ENCODE measurements around the gene C4BPB.

Gene C4BPB

DNA sequence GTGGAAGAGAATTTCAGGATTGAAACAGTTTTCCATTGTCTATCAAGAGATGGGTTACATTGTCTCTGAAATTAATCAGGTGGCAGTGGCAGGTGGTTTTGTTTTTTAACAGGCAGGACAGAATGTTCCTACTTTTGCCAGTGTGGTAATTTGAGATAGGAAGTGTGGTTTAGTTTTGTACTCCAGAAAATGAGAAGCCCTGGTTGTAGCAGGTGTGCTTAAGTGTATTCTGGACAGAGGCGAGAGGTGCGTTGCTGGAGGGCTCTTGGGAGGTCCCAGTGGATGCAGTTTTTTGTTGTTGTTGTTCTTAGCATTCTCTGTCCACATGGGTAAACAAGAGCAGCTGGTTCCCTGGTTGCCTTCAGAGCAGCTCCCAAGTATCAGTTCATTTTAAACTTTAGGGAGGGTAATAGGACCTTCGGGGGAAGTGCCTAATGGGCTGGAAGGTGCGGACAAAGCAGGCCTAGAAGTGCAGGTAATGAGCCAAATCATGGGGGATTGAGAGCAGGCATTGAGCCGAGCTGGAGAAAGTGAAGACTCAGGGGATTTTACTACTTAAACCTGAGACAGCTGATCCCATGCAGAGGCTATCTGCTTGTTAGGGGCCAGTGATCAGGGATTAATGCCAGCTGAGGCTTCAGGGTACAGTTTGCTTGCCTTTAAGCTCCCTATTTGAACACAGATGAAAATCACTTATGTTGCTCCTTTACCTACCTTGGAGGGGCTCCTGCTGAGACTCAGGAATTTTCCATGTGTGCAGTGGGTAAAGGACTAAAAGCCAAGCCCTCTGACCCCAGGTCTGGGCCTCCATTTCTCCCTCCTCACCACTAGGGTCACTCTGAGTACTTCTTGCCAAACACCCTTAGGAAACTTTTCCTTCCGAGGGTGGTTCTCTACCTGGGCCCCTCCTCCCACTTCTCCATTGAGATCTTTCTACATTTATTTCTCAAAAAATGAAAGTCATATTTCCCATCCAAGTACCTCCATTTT is 29.5 kb upstream of the C4BPB start:
- no peak overlapping the region for H3K4me3 ChIP-seq (ENCODE audit: low read depth, low read length)
- DNase-seq (ENCODE audit: low read depth) = peak; percentile 14

- no peak for DNase-seq (ENCODE audit: low read depth)
- no peak overlapping the region for H3K4me3 ChIP-seq (ENCODE audit: low read depth, low read length)
Observed at GRCh38 chr1:207059881-207060280, 28.8 kb upstream of the C4BPB start.

DNA sequence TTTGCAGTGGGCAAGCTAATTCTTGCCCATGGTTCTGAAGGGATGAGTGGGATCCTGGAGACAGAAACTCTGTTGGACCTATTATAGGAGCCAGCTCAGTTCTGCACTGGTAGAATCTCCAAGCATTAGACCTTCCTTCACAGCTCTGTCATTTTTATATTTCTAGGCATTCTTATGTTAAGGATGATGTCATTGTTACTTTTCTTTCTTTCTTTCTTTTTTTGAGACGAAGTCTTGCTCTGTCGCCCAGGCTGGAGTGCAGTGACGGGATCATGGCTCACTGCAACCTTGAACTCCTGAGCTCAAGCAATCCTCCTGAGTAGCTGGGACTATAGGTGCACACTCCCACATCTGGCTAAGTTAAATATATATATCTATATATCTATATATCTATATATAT is 28.1 kb upstream of the C4BPB start:
- DNase-seq (ENCODE audit: low read depth) = no peak
- H3K4me3 ChIP-seq (ENCODE audit: low read depth, low read length) = no peak overlapping the region

DNA sequence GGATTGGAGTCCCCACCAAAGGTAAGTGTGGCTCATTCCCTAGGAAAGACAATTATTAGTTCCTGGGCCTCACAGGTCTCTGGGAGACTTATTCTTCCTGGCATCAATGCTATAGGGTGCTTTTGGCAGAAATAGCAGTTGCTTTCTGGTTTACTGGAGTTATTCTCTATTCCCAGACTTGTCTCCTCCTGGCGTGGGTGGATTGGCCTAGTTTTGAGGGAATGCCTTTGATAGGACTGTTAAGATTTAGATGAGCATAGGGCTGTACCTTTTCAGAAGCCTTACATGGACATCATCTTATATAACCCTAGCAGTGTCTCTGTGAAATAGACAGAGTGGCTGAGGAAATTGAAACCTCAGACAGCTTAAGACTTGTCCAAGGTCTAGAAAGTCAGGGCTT is 26.6 kb upstream of the C4BPB start:
- H3K4me3 ChIP-seq (ENCODE audit: low read depth, low read length) = no peak overlapping the region
- no peak for DNase-seq (ENCODE audit: low read depth)

DNA sequence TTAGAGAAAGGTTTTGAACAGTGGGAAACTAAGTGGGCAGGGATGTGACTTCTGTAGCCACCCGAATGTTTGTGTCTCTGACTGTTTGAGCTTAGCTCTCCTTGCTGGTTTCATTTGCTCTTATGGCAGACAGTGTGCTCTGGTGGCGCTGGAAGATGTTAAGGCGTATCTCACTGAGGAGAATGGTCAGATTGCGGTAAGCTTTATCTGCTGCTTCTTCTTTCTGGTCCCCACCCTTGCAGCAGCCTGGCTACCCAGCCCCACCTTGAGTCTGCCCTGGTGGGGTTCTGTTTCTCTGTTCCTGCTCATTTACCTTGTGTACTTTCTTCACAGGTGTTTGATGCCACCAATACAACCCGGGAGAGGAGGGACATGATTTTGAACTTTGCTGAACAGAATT is 25.6 kb upstream of the C4BPB start:
- H3K4me3 ChIP-seq (ENCODE audit: low read depth, low read length) = no peak overlapping the region

GRCh38 chr1:207064561-207064960 is 24.1 kb upstream of the C4BPB start:
- no peak for DNase-seq (ENCODE audit: low read depth)
- no peak overlapping the region for H3K4me3 ChIP-seq (ENCODE audit: low read depth, low read length)

More for the DNA sequence above, 25.6 kb upstream of the C4BPB start:
- no peak for DNase-seq (ENCODE audit: low read depth)

- H3K4me3 ChIP-seq (ENCODE audit: low read depth, low read length) = no peak overlapping the region
- no peak for DNase-seq (ENCODE audit: low read depth)
Observed at GRCh38 chr1:207067185-207067584, 21.5 kb upstream of the C4BPB start.

GRCh38 chr1:207067665-207068064 is 21.0 kb upstream of the C4BPB start:
- H3K4me3 ChIP-seq (ENCODE audit: low read depth, low read length) = no peak overlapping the region

DNA sequence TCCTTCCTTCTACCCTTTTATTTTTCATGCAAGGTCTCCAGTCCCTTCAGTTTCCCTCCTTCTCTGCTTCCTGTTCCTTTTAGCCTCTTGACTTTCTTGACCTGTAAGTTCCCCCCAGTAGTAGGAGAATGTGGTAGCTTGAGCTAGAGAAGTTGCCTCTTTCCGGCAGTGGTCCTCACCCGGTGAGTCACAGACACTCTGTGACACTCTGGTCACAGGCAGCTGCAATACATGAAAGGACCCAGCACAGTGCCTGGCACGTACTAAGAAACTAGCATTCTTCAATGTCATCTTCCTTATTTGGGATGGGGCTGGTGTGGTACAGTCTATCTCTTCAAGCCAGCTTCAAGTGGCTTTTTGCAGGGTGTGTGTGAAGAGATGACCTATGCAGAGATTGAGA is 19.6 kb upstream of the C4BPB start:
- H3K4me3 ChIP-seq (ENCODE audit: low read depth, low read length) = no peak overlapping the region
- DNase-seq (ENCODE audit: low read depth) = no peak

More at GRCh38 chr1:207067665-207068064, 21.0 kb upstream of the C4BPB start:
- DNase-seq (ENCODE audit: low read depth) = no peak

DNA sequence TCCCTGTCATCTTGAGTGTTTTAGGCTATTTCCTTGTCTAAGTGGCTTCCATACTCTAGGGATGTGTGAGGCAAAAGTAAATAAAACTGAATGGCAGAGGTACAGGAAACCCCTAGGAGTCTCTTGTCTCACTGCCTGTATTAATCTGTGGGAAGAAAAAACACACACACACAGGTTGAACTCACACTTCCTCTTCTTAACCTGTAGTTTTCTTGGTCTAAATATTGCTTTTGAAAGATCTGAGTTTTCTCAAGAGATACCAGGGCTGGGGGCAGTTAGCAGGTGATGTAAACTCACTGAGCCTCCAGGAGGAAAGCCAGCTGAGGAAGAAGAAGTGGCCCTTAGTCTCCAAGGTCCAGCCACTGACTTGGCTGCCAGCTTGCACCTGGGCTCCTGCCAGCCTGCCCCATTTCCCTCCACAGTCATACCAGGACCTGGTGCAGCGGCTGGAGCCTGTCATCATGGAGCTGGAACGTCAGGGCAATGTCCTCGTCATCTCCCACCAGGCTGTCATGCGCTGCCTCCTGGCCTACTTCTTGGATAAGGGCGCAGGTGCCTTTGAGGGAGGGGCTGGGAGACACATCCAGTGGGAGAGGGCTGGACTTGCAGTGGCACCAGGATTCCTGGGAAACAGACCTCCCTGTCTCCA is 18.7 kb upstream of the C4BPB start:
- DNase-seq (ENCODE audit: low read depth) = no peak

GRCh38 chr1:207070811-207071210 is 17.8 kb upstream of the C4BPB start:
- DNase-seq (ENCODE audit: low read depth) = no peak
- no peak overlapping the region for H3K4me3 ChIP-seq (ENCODE audit: low read depth, low read length)

More for the DNA sequence above, 18.7 kb upstream of the C4BPB start:
- no peak overlapping the region for H3K4me3 ChIP-seq (ENCODE audit: low read depth, low read length)

DNA sequence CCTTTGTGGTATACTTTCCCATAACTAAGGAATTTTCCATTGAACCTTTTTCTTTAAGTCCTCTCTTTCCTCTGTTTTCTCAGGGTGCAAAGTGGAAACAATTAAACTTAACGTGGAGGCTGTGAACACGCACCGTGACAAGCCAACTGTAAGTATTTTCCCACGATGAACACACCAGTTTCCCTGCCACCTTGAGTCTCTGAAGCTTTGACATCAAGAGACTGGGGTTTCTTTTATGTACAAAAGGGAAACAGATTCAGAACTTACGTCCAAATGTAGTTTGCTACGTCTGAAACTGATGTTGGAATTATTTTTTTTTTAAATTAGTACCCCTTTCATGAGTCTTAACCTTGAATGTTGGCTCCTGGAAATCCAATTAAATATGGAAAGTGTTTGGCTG is 17.2 kb upstream of the C4BPB start:
- no peak for DNase-seq (ENCODE audit: low read depth)
- no peak overlapping the region for H3K4me3 ChIP-seq (ENCODE audit: low read depth, low read length)

- no peak overlapping the region for H3K4me3 ChIP-seq (ENCODE audit: low read depth, low read length)
- no peak for DNase-seq (ENCODE audit: low read depth)
Observed at GRCh38 chr1:207072233-207072632, 16.4 kb upstream of the C4BPB start.

- no peak overlapping the region for H3K4me3 ChIP-seq (ENCODE audit: low read depth, low read length)
- DNase-seq (ENCODE audit: low read depth) = no peak
Observed at GRCh38 chr1:207073906-207074820, 14.5 kb upstream of the C4BPB start.

- no peak overlapping the region for H3K4me3 ChIP-seq (ENCODE audit: low read depth, low read length)
- no peak for DNase-seq (ENCODE audit: low read depth)
Observed at GRCh38 chr1:207076181-207076955, 12.3 kb upstream of the C4BPB start.

GRCh38 chr1:207077012-207077411 is 11.6 kb upstream of the C4BPB start:
- H3K4me3 ChIP-seq (ENCODE audit: low read depth, low read length) = no peak overlapping the region
- DNase-seq (ENCODE audit: low read depth) = no peak

DNA sequence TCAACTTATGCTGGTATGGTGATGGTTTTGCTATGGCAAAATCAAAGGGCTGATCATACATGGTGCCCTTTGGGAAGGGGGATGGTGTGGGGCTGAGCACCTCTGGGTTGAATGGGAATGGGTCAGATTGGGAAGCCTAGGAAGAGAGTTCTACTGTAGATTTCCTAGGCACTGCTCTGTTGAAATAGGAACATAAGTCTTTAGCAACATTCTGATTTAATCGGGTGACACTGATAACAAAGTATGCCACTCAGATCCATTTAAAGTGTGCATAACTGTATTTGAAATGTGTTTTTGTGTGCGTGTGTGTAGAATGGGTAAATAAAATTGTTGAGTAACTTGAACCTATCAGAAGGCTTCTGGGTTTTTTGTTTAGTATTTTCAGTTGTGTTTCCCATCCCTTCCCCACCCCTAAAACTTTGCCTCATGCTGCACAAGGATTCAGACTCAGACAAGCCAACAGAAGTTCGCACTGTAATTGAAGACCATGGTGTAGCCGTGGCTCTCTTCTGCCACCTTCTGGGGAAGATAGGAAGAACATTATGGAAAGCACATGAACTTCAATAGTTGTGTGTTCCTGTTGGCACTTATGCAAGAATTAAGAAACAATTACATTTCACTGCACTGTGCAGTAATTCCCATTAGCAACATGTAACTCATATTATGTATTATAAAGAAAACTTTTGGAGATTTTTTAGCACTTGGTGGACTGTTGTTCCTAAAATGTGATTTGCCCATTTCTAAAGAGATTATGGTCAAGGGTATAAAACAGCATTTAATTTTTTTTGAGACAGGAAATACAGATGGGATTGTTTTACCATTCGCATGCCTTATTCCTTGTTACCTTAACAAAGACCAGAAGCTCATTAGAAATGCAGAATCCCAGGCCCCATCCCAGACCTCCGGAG is 10.9 kb upstream of the C4BPB start:
- peak; percentile 22 for DNase-seq (ENCODE audit: low read depth)
- H3K4me3 ChIP-seq (ENCODE audit: low read depth, low read length) = no peak overlapping the region

DNA sequence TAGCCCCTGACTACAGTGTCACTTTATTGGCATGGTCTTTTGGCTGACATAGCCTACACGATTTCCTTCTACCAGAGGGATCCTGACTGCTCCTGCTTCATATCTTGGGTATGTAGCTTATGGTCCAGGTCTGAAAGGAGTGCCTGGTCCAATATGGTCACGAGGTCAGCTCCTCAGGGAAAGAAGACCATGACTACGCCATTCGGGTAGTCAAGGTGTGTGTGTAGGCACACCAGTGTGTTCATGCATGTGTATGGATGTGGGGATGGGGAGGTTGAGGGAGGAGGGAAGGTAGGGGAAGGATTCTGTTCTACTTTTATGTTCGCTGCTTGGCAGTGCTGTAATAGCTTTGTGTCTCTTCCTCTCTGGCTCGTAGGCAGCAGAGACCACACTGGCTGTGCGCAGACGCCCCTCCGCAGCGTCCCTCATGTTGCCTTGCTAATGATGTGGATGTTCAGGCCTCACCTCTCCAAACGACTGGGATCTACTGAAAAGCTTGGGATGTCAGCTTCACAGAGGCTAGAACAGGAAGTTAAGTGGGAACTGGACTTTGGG is 10.0 kb upstream of the C4BPB start:
- H3K4me3 ChIP-seq (ENCODE audit: low read depth, low read length) = no peak overlapping the region
- no peak for DNase-seq (ENCODE audit: low read depth)

Measured in skeletal muscle cell (primary cell).